GM13976 (cell line): ENCODE results near the gene GNA12.

Experiments
- DNase-seq: peaks from one replicate; pipeline ENCODE4 v3.0.0; 2012; ENCODE audit warnings: low spot score
- in situ Hi-C: fragments of 300-500 bp; cut with MboI; formaldehyde crosslinking; loops from one replicate; pipeline ENCODE4 v1.12.0; 2022; ENCODE audit warnings: low sequenced_read_pairs, mixed read lengths, inconsistent platforms; ENCODE audit not compliant: unreplicated experiment
- TF ChIP-seq, protein P1 (sequence below): IDR thresholded peaks from 2 replicates; pipeline ENCODE4 v1.5.1; 2012; ENCODE audit warnings: borderline replicate concordance, mild to moderate bottlenecking; ENCODE audit not compliant: insufficient read depth; ENCODE audit errors: extremely low read depth, missing control alignments, control extremely low read depth

GNA12 gene

DNA sequence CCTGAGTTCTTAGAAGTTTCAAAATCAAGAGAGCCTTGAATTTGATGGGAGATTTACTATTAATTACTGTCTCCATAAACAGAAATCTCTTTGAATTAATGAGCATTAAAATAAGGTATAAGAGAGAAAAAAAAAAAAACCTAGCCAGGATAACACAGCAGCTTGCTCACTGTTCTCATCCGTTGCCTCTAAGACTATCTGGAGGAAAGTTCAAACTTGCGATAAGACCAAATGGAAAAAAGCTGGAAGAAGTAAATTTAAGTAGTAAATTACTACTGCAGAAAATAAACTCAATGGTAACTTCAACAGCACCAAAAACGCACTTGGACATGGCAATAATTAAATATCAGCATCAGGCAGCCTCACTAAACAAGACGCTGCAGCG lies 36.7 kb downstream of the GNA12 start:
- no peak for DNase-seq
- TF ChIP-seq, protein P1, sequence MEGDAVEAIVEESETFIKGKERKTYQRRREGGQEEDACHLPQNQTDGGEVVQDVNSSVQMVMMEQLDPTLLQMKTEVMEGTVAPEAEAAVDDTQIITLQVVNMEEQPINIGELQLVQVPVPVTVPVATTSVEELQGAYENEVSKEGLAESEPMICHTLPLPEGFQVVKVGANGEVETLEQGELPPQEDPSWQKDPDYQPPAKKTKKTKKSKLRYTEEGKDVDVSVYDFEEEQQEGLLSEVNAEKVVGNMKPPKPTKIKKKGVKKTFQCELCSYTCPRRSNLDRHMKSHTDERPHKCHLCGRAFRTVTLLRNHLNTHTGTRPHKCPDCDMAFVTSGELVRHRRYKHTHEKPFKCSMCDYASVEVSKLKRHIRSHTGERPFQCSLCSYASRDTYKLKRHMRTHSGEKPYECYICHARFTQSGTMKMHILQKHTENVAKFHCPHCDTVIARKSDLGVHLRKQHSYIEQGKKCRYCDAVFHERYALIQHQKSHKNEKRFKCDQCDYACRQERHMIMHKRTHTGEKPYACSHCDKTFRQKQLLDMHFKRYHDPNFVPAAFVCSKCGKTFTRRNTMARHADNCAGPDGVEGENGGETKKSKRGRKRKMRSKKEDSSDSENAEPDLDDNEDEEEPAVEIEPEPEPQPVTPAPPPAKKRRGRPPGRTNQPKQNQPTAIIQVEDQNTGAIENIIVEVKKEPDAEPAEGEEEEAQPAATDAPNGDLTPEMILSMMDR = no peak
- in situ Hi-C loops = no loop called here

DNA sequence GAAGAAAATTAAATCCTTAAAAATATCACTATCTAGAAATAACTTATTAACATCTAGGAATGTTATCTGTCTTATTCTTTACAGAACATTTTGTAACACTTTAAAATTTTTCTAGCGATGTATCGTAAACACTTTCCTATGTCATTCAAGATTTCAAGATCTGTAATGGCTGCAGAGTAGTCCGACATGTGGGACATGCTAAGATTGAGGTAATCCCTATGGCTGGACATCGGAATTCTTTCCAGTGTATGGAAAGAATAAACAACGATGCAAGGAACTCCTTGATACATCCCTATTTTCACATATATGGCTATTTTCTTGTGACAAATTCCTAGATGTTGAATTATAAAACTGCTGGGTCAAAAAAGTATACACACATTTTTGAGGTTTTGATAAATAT lies 37.5 kb downstream of the GNA12 start:
- in situ Hi-C loops = no loop called here
- TF ChIP-seq, protein P1 = no peak

DNA sequence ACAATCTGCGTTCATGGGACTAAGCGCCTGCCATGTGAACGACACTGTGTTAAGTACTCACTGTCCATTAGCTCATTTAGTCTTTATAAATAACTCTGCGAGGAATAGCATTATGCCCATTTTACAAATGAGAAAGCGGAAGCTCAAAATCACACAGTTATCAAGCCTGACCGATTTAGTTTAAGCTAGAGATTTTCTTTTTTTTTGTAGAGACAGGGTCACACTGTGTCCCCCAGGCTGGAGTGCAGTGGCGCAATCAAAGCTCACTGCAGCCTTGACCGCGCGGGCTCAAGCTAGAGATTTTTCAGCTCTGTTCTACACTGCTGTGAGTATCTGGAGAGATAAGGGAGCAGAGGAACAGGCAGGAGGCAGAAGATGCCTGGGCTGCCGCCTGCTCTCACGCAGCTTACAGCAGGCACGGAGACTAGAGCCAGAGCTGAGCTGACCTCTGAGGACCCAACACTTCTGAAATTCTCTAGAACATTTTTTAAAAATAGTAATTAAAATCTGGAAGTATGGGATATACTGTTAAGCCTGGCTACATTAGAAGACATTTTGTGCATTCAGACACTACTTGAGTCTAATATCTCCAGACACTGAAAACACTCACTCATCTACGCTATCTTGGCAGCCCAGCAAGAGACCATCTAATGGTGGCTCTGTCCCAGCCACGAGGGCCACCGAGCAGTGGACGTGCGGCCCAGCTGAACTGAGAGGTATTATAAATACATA lies 38.7 kb downstream of the GNA12 start:
- in situ Hi-C loops = no loop called here
- TF ChIP-seq, protein P1 = no peak
- no peak for DNase-seq

More for the DNA sequence above, 37.5 kb downstream of the GNA12 start:
- DNase-seq = no peak

DNA sequence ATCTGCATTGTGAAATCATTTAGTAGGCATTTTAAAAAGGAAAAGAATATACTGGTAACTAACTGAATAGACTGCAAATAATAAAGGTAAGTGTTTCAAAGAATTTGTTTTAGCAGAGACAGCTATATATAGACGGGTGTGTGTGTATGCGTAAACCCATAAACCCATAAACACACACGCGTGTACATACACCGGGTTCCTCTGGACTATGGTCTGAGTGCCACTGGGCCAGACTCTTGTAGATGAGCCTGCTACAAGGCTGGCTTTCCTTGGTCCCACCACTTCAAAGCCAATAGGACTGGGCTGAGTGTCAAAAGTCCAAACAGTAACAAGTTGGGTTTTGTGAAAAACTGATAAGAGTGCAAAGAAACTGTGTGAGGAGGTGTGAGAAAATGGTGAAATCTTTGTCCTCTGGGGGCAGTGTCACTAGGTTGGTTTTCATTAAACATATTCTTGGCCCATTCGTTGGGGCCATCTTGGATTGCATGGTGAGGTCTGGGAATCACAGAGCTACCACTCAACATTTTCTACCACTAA lies 39.8 kb downstream of the GNA12 start:
- in situ Hi-C loops = no loop called here
- no peak for DNase-seq
- TF ChIP-seq, protein P1 = no peak

DNA sequence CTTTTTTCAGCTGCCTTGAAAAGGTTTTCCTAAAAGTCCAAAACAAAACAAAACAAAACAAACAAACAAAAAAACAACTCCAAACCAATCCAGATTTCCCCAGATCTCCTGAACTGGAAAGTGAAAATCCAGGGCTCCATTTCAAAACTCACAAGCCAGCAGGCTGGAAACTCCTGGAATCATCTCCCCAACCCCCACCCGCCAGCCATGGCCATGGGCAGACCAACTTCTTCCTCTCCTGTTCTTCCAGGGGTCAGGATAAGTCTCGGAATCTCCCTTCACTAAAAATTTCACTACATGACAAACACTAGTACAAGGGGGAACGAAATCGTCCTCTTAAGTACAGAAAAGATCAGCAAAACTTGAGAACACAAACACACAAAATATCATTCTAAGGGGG lies 40.4 kb downstream of the GNA12 start:
- in situ Hi-C loops = no loop called here
- no peak for DNase-seq
- TF ChIP-seq, protein P1 = no peak

DNA sequence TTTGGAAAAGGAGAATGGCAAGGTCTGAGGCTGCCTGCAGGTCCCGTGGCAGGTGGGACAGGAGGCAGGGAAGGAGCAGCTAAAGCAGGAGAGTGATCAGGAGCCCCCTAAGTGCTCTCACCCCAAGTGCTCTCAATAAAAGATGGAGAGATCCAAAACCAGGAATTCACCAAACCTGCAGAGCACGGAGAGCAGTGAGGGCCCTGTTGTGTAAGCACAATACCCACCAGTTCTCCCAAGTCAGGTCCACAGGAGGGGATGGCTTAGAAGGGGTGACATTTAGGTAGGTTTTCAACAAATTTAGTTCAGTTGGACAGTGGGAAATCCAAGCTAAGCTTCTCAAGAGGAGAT lies 40.8 kb downstream of the GNA12 start:
- DNase-seq = no peak
- TF ChIP-seq, protein P1 = no peak
- in situ Hi-C loops = no loop called here
